H1 (cell line): Measurements from ENCODE around the gene LMAN1. TPM values are rescaled to one million over a fixed set of nuclear protein-coding genes. Genes with fewer than 3 reads are reported as not detected.

ENCODE experiments used
- ATF2 ChIP-seq: IDR thresholded peaks from 2 replicates; pipeline ENCODE4 v1.6.1; 2012; ENCODE audit warnings: low read length, inconsistent platforms
- HDAC2 ChIP-seq, 2 experiments: fragments of 300-600 bp in 1 of 2; sonication (generic) in 1 of 2; IDR thresholded peaks; 2 replicates each; pipeline ENCODE4 v1.6.1; 2011 to 2012; ENCODE audit warnings: low read depth in 2 of 2, low read length in 2 of 2, mild to moderate bottlenecking in 2 of 2, moderate library complexity in 2 of 2, borderline replicate concordance in 1 of 2, inconsistent platforms in 1 of 2
- polyA plus RNA-seq, 7 experiments: library from polyadenylated mRNA; depleted of rRNA in 3 of 7; stranded (reverse) in 5 of 7; unstranded in 2 of 7; fragments of >200 nt in 5 of 7; fragments of 200-250 nt in 2 of 7; gene quantifications; 1 replicate in 5 of 7; 2 replicates in 1 of 7; 4 replicates in 1 of 7; pipeline versions ENCODE4 v1.2.1 to v1.2.3, GENCODE V29; 2011 to 2013; ENCODE audit warnings: missing spikeins in 2 of 7, mixed read lengths in 2 of 7
- total RNA-seq: library from RNA; stranded (reverse); fragmentation: NEBNext Ultra II Directional; extraction: Animal tissue kit (Norgen Biotek cat#: 25700); gene quantifications from 2 replicates; pipeline ENCODE4 v1.2.1, GENCODE V29; 2021

The LMAN1 gene
- total and polyA plus RNA-seq, 2 of the 8 experiments (the other 6 are each of a cell fraction or from before 2014, with no cell fraction given), result 20.3 to 73.6 TPM

GRCh38 chr18:59372975-59373374, 13.9 kb upstream of the LMAN1 start (continued):
- TF ChIP-seq ATF2, result no peak
- no peak for TF ChIP-seq HDAC2 (IDR thresholded peaks at IDR 0.05; ENCODE audit: borderline replicate concordance in 1 of 2, low read depth in 2 of 2, low read length in 2 of 2)
